ENCODE data around the gene ARHGAP15. TPM values are rescaled to one million over a fixed set of nuclear protein-coding genes. Genes with fewer than 3 reads are reported as not detected.

The ARHGAP15 gene
- total and polyA plus RNA-seq, 5 experiments from 2014 or later: 130 to 299 (median 217) TPM

DNA sequence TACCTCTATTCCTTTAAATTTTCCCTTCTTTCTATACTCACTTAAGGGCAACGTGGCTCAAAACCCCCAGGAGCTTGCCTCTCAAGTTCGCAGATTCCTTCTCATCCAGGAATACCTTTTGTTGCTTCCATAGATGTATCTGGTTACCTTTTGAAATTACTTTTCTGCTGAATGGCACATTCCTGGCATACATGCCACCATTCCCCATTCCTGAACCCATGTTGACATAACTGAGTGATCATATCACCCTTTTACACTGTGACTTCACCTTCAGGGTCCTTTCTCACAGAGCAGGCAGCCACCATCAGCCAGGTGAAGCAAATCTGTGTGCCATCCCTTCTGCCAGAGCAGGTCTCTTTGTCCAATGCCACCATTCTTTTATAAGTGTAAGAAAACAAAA is 615.8 kb downstream of the ARHGAP15 start:
- peak overlapping the region in 1 of 10 donors; percentile 82 for H3K27ac Mint-ChIP-seq
- ATAC-seq (no peak), DNase-seq (no peak)
- no peaks in the 10 kb centered on the region for H3K27me3 Mint-ChIP-seq
- H3K36me3 Mint-ChIP-seq: peaks cover 4 to 59% (median 23%) of the 10 kb centered on the region in 3 donors
- no peak overlapping the region for H3K4me3 Mint-ChIP-seq
- no peaks in the 10 kb centered on the region for H3K9me3 Mint-ChIP-seq
- POLR2A ChIA-PET: no interaction called here
- peaks cover 0 to 10% (median 7%) of the 10 kb centered on the region in 4 donors for H3K4me1 Mint-ChIP-seq

DNA sequence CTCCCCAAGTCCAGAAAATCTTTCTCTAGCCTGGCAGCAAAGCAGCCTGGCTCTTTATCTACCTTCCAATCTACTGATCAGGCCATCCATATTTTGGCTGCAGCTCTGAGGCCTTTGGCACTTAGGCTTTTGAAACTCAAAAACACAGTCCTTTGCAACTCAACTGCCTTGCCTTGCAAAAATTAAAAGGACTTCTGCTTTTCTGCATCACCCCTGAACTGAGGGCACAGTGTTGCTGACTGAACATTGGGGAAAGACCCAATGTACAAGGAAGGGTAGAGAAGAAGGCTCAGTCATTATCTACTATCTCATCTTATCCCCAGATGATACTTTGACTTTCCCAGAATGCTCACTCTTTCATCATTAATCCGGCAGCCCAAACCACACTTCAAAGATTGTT is 625.5 kb downstream of the ARHGAP15 start:
- Mint-ChIP-seq H3K36me3 (peaks cover 8 to 39% (median 30%) of the 10 kb centered on the region in 3 donors), H3K27ac (peak overlapping the region in 3 of 10 donors; percentile 10 to 52 (median 16)), H3K4me3 (peak overlapping the region in 1 of 10 donors; percentile 36), H3K9me3 (no peaks in the 10 kb centered on the region), H3K27me3 (no peaks in the 10 kb centered on the region), H3K4me1 (peaks cover 0 to 13% (median 9%) of the 10 kb centered on the region in 4 donors)
- ATAC-seq (no peak), DNase-seq (no peak)
- POLR2A ChIA-PET: no interaction called here

DNA sequence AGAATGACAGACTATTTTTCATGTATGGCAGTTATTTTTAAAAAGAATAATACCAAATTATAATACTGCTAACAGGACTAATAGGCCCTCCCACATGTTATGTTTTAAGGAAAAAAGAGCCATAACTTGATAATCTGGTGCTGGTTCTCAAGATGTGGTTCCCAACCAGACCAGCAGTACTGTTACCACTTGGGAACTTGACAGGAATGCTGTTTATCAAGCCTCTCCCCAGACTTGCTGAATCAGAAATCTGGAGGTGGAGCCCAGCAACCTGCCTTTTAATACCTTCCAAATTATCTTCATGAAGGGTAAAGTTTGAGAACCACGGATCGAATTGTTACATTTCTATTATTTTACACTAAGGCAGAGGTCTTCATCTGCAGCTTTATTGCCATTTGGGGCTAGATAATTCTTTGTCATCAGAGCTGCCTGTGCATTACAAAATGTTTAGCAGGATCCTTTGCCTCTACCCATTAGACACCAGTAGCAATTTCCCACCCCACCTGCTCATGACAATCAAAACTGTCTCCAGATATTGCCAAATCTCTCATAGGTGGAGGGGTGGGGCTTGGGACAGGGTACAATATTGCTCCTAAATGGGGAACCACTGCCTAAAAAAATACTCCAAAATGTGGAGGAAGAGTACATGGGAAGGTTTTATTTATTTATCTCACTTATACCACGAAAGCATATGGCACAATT is 629.6 kb downstream of the ARHGAP15 start:
- POLR2A ChIA-PET: no interaction called here
- ATAC-seq: no peak
- peak overlapping the region in 3 of 10 donors; percentile 7 to 60 (median 27) for H3K27ac Mint-ChIP-seq

DNA sequence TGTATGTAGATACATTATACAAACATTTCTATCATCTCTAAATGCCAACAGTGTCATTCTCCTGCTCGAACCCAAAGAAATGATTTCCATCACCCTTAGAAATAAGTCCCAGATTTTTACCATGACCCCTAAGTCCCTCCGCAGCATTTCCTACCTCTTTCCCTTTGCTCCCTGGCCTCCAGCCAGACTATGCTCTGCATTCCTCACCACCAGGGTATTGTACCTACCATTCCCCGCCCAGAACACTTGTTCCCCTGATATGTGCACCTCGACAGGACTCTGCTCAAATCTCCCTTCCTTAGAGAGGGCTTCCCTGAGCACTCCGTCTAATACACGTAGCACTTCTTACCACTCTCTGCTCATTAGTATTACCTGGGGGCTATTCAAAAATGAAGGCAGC is 630.2 kb downstream of the ARHGAP15 start:
- no peaks in the 10 kb centered on the region for H3K27me3 Mint-ChIP-seq
- POLR2A ChIA-PET: no interaction called here
- ATAC-seq (no peak), DNase-seq (no peak)
- H3K27ac Mint-ChIP-seq: peak overlapping the region in 6 of 10 donors; percentile 4 to 73 (median 31)
- H3K4me3 Mint-ChIP-seq: no peak overlapping the region
- peaks cover 0 to 8% (median 7%) of the 10 kb centered on the region in 4 donors for H3K4me1 Mint-ChIP-seq
- no peaks in the 10 kb centered on the region for H3K9me3 Mint-ChIP-seq
- peaks cover 11 to 28% (median 12%) of the 10 kb centered on the region in 3 donors for H3K36me3 Mint-ChIP-seq

More for the DNA sequence above, 629.6 kb downstream of the ARHGAP15 start:
- H3K36me3 Mint-ChIP-seq: peaks cover 10 to 27% (median 14%) of the 10 kb centered on the region in 3 donors
- no peak for DNase-seq
- no peaks in the 10 kb centered on the region for H3K9me3 Mint-ChIP-seq
- H3K4me3 Mint-ChIP-seq: no peak overlapping the region
- H3K27me3 Mint-ChIP-seq: no peaks in the 10 kb centered on the region
- peaks cover 0 to 8% (median 7%) of the 10 kb centered on the region in 4 donors for H3K4me1 Mint-ChIP-seq

DNA sequence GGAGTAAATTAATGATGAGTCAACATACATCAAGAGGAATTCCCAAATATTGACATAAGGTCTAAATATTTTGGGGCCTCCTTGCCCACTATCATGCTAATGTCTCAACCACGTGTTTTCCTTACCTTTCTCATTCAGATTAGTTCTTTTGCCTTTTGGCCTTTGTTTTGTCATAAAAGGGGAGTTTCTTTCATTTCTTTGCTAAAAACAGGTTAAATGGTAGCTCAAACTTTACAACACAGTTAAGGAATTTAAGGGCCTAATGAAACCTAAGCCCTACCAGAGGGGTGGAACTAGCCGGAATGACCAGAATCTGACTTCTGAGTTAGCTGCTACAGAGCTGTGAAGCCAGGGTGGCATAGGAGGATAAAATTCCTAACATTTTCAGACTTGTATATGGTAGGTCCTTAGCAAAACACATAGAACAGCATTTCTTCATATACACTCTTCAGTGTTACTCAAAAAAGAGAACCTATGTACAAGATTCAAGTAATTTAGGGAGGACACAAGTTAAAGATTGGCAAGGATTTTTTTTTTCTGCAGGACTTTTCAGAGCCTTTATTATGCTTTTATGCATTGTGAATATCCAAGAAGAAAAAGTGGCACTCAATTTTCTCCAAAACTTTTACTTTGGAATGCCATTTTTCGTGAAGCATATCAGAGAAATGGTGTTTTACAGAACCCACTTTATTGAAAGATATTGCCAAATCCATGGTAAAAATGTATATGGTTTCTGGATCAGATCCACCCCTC is 633.1 kb downstream of the ARHGAP15 start:
- Mint-ChIP-seq H3K27ac (peak overlapping the region in 4 of 10 donors; percentile 9 to 39 (median 26)), H3K4me3 (no peak overlapping the region), H3K9me3 (no peaks in the 10 kb centered on the region), H3K27me3 (no peaks in the 10 kb centered on the region), H3K36me3 (peaks cover 9 to 36% (median 23%) of the 10 kb centered on the region in 3 donors), H3K4me1 (peaks cover 0 to 10% (median 5%) of the 10 kb centered on the region in 4 donors)
- POLR2A ChIA-PET: no interaction called here
- DNase-seq (no peak), ATAC-seq (no peak)

DNA sequence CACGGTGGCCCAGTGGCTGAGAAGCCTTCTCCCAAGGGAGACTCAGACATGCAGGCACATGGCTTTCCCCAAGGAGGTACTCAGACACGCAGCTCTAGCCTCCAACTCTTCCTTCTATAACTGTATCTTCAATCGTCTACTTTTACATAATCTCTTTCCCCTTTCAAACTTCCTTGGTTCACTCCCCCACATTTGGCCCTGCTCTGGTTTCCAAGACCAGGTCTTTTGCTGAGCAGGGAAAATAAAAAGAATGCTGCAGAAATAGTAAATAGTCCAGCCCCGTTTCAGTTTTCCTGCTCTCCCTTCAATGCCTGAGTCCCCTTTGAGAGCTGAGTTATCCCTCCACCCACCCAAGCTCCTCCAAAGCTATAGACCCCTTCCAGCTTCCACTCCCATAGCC is 635.0 kb downstream of the ARHGAP15 start:
- peak overlapping the region in 6 of 10 donors; percentile 3 to 68 (median 54) for H3K27ac Mint-ChIP-seq
- H3K4me1 Mint-ChIP-seq: peaks cover 0 to 12% (median 5%) of the 10 kb centered on the region in 4 donors
- no peaks in the 10 kb centered on the region for H3K9me3 Mint-ChIP-seq
- DNase-seq (no peak), ATAC-seq (no peak)
- no peaks in the 10 kb centered on the region for H3K27me3 Mint-ChIP-seq
- peaks cover 16 to 55% (median 37%) of the 10 kb centered on the region in 3 donors for H3K36me3 Mint-ChIP-seq
- POLR2A ChIA-PET: no interaction called here
- no peak overlapping the region for H3K4me3 Mint-ChIP-seq

DNA sequence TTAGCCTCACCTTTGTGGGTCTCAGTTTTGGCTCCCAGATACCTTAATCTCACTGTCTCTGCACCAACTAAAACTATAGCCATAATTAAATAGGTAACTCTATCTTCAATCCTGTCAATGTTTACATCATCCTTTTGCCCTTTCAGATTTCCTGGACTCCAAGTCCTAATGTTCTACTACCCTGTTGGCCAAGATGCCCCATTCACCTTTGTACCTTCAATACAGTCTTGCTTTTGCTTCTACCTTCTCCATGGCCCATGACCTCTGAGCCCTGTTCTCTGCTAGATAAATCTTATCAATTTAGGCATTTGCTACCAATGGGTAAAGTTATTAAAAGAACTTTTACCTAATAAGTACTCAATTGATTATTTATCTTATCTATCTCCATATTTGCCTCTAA is 635.5 kb downstream of the ARHGAP15 start:
- POLR2A ChIA-PET: no interaction called here
- Mint-ChIP-seq H3K4me1 (peaks cover 0 to 9% (median 2%) of the 10 kb centered on the region in 4 donors), H3K27ac (peak overlapping the region in 7 of 10 donors; percentile 3 to 68 (median 48)), H3K4me3 (no peak overlapping the region), H3K27me3 (no peaks in the 10 kb centered on the region), H3K36me3 (peaks cover 14 to 54% (median 40%) of the 10 kb centered on the region in 3 donors), H3K9me3 (no peaks in the 10 kb centered on the region)
- ATAC-seq (no peak), DNase-seq (no peak)

DNA sequence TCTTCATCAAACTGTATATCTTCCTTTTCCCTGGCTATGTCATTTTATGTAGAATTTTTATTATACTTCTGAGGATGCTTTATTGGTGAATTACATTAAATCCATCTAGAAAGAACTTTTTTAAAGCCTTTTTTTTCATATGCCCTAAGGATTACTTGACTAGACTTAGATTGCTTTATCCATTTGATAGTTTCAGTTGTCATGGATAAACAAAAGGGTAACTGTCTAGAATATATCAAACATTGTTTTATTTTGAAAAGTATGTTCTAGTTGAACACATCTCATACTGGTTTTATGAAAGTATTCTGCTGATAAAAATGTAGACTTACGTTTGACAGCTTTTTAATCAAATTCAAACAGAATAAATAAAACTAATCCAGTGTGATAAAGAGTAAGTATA is 639.8 kb downstream of the ARHGAP15 start:
- DNase-seq (no peak), ATAC-seq (no peak)
- H3K4me1 Mint-ChIP-seq: peaks cover 0 to 5% (median 0%) of the 10 kb centered on the region in 4 donors
- POLR2A ChIA-PET: no interaction called here
- H3K36me3 Mint-ChIP-seq: peaks cover 12 to 49% (median 43%) of the 10 kb centered on the region in 3 donors
- no peak overlapping the region for H3K4me3 Mint-ChIP-seq
- H3K9me3 Mint-ChIP-seq: no peaks in the 10 kb centered on the region
- H3K27ac Mint-ChIP-seq: peak overlapping the region in 1 of 10 donors; percentile 14
- no peaks in the 10 kb centered on the region for H3K27me3 Mint-ChIP-seq

DNA sequence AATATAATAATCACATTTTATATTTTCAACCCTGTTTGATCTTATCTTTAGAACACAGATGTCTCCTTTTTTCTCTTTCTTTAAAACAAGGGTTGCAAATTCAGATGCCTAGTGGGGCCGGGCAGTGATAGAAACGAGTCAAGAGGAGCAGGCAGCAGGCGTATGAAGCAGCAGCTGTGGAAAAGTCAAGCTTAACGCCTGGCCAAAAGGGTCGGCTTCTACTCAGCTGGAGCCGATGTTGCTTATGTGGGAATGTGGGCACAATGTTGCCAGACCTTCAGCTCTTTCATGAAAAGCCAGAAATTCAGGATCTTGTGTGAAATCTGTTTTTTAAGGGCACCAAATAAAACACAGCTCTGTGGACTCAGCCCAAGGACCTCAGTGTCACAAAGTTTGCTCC is 642.7 kb downstream of the ARHGAP15 start:
- DNase-seq (no peak), ATAC-seq (no peak)
- no peaks in the 10 kb centered on the region for H3K9me3 Mint-ChIP-seq
- H3K27me3 Mint-ChIP-seq: no peaks in the 10 kb centered on the region
- no peak overlapping the region for H3K27ac Mint-ChIP-seq
- peaks cover 0 to 3% (median 0%) of the 10 kb centered on the region in 4 donors for H3K4me1 Mint-ChIP-seq
- no peak overlapping the region for H3K4me3 Mint-ChIP-seq
- H3K36me3 Mint-ChIP-seq: peaks cover 7 to 28% (median 20%) of the 10 kb centered on the region in 3 donors
- POLR2A ChIA-PET: no interaction called here

DNA sequence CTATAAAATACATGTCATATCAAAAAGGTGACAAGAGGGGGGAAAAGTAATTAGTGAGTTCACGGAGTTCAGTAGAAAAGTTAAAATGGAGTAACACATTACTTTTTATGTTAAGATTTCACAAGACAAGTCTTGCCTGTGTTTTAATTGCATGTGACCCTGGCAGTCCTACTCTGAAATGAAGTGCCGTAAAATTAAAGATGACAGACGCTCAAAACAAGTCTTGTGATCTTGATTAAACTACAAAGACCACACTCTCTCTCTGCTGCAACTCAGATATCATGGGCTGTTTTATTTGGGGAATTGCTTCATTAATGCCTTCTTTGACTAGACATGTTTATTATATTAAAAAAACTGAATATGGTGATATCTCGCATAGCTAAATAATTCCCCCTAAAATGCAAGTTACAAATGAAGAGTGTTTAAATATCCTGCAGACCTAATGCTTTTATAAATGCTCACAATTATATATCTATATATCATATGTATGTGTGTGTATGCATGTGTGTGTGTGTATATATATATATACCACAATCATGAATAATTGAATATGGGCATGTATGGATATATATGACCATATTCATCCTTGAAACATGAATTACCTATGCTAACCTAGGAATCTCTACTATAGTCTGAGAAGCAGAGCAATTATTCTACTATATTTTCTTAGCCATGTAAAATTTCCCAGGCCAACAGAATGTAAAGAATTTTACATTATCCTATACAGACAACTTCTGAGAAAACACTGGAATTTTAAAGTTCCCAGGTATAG is 647.5 kb downstream of the ARHGAP15 start:
- ATAC-seq: no peak
- POLR2A ChIA-PET: no interaction called here

DNA sequence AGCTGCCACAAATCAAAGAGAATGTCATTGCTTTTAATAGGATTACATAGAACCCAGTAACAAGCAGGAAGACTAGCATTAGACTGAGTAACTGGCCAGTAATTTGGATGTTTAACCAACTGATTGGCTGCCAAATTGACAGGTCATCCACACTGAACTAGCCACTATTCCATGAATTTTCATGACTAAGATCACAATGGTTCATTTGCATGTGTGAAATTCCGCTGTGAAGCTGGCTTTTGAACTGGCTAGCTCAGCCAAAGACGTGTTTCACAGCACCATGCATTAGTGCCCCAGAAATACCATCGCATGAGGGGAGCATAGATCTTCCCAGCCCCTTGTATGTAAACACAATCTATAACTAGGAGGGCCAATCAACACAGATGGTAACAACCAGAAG is 649.8 kb downstream of the ARHGAP15 start:
- no peaks in the 10 kb centered on the region for H3K4me1 Mint-ChIP-seq
- H3K27ac Mint-ChIP-seq: no peak overlapping the region
- DNase-seq: no peak
- POLR2A ChIA-PET: no interaction called here
- no peaks in the 10 kb centered on the region for H3K9me3 Mint-ChIP-seq
- no peaks in the 10 kb centered on the region for H3K36me3 Mint-ChIP-seq
- ATAC-seq: no peak
- H3K27me3 Mint-ChIP-seq: no peaks in the 10 kb centered on the region
- no peak overlapping the region for H3K4me3 Mint-ChIP-seq

More for the DNA sequence above, 647.5 kb downstream of the ARHGAP15 start:
- H3K27me3 Mint-ChIP-seq: no peaks in the 10 kb centered on the region
- H3K27ac Mint-ChIP-seq: no peak overlapping the region
- no peak overlapping the region for H3K4me3 Mint-ChIP-seq
- peaks cover 0 to 2% (median 0%) of the 10 kb centered on the region in 3 donors for H3K36me3 Mint-ChIP-seq
- no peaks in the 10 kb centered on the region for H3K9me3 Mint-ChIP-seq
- DNase-seq: no peak
- H3K4me1 Mint-ChIP-seq: no peaks in the 10 kb centered on the region

DNA sequence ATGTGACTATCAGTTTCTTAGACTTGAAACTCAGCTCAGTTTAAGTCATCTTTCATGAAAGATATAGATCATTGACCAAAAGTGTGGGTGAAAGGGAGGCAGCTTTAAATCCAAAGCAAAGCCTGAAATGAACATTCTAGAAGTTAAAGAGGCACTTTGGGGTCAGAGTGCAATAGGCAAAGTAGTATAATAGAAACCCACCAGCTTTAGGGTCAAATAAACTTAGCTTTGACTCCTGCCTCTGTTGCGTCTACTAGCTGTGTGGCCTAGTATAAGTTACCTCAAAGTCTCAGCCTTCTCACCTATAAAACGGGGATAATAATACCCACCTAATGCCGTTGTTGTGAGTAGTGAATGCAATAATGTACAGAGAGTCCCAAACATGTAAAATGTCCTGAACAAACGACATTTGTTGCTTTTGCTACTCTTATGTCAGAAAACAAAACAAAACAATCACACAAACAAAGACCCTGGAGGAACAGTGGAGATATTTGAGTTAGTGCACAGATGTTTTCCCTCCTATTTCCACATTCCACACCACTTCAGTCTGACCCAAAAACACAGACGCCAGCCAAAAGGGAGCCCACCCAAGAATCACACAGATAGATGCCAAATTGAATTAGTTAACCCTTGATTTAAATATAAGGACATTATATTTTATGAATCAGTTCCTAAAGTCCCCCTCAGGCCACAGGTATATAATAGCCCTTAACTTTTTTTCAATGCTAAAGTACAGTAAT is 657.0 kb downstream of the ARHGAP15 start:
- no peak for DNase-seq
- Mint-ChIP-seq H3K36me3 (no peaks in the 10 kb centered on the region), H3K27me3 (peaks cover 8 to 32% (median 15%) of the 10 kb centered on the region in 5 donors), H3K27ac (no peak overlapping the region), H3K9me3 (no peaks in the 10 kb centered on the region), H3K4me3 (no peak overlapping the region), H3K4me1 (no peaks in the 10 kb centered on the region)
- ATAC-seq: no peak
- POLR2A ChIA-PET: no interaction called here

All from naive thymus-derived CD8-positive, alpha-beta T cell (primary cell).